ENCODE data around the gene ARVCF. TPM values are rescaled to one million over a fixed set of nuclear protein-coding genes. Genes with fewer than 3 reads are reported as not detected.
A peak's percentile ranks its signal among the peaks of the same experiment; 100 is the strongest.

The ARVCF gene
- polyA plus RNA-seq, 3 donors from 2014 or later = 5.3 to 15.9 (median 5.3) TPM

- H3K4me1 Mint-ChIP-seq = peaks cover 15 to 23% of the 10 kb centered on the region in 2 donors
- peaks cover 0 to 4% (median 3%) of the 10 kb centered on the region in 3 donors for H3K27me3 Mint-ChIP-seq (ENCODE audit: low read depth in 3 of 3)
- H3K27ac Mint-ChIP-seq = peak overlapping the region in 1 of 6 donors; percentile 37
- no peaks in the 10 kb centered on the region for H3K36me3 Mint-ChIP-seq
- peak overlapping the region in 2 of 5 donors; percentile 12 to 17 for H3K4me3 Mint-ChIP-seq
- no peak for DNase-seq
- H3K9me3 Mint-ChIP-seq = no peaks in the 10 kb centered on the region
These were observed 32.3 kb downstream of the ARVCF start for GRCh38 chr22:19984201-19984753.

GRCh38 chr22:19983741-19984140 is 32.9 kb downstream of the ARVCF start:
- no peaks in the 10 kb centered on the region for H3K9me3 Mint-ChIP-seq
- H3K36me3 Mint-ChIP-seq = no peaks in the 10 kb centered on the region
- no peak overlapping the region for H3K27ac Mint-ChIP-seq
- no peak for DNase-seq
- H3K27me3 Mint-ChIP-seq (ENCODE audit: low read depth in 3 of 3) = peaks cover 0 to 4% (median 3%) of the 10 kb centered on the region in 3 donors
- H3K4me3 Mint-ChIP-seq = no peak overlapping the region
- H3K4me1 Mint-ChIP-seq = peaks cover 15 to 23% of the 10 kb centered on the region in 2 donors

- Mint-ChIP-seq H3K27me3 (ENCODE audit: low read depth in 3 of 3) (peaks cover 0 to 4% (median 3%) of the 10 kb centered on the region in 3 donors), H3K9me3 (no peaks in the 10 kb centered on the region), H3K4me3 (no peak overlapping the region), H3K36me3 (no peaks in the 10 kb centered on the region), H3K4me1 (peaks cover 15 to 23% of the 10 kb centered on the region in 2 donors), H3K27ac (no peak overlapping the region)
- no peak for DNase-seq
These were observed 33.5 kb downstream of the ARVCF start for GRCh38 chr22:19982991-19983578.

GRCh38 chr22:19981961-19982920 is 34.4 kb downstream of the ARVCF start:
- Mint-ChIP-seq H3K9me3 (no peaks in the 10 kb centered on the region), H3K27me3 (ENCODE audit: low read depth in 3 of 3) (peaks cover 0 to 4% (median 3%) of the 10 kb centered on the region in 3 donors), H3K27ac (no peak overlapping the region), H3K4me3 (no peak overlapping the region), H3K4me1 (peaks cover 15 to 23% of the 10 kb centered on the region in 2 donors), H3K36me3 (no peaks in the 10 kb centered on the region)
- no peak for DNase-seq

- Mint-ChIP-seq H3K4me3 (no peak overlapping the region), H3K9me3 (no peaks in the 10 kb centered on the region), H3K4me1 (peaks cover 13 to 23% of the 10 kb centered on the region in 2 donors), H3K27me3 (ENCODE audit: low read depth in 3 of 3) (peaks cover 0 to 4% (median 2%) of the 10 kb centered on the region in 3 donors), H3K36me3 (no peaks in the 10 kb centered on the region), H3K27ac (no peak overlapping the region)
- DNase-seq = no peak
These were observed 35.3 kb downstream of the ARVCF start for GRCh38 chr22:19981171-19981960.

- Mint-ChIP-seq H3K27ac (no peak overlapping the region), H3K27me3 (ENCODE audit: low read depth in 3 of 3) (peaks cover 0 to 4% (median 0%) of the 10 kb centered on the region in 3 donors), H3K36me3 (no peaks in the 10 kb centered on the region), H3K4me1 (peaks cover 13 to 25% of the 10 kb centered on the region in 2 donors), H3K4me3 (no peak overlapping the region), H3K9me3 (no peaks in the 10 kb centered on the region)
- DNase-seq = no peak
These were observed 35.9 kb downstream of the ARVCF start for GRCh38 chr22:19980766-19981165.

GRCh38 chr22:19979712-19980493 is 36.7 kb downstream of the ARVCF start:
- Mint-ChIP-seq H3K27ac (no peak overlapping the region), H3K9me3 (no peaks in the 10 kb centered on the region), H3K36me3 (no peaks in the 10 kb centered on the region), H3K4me1 (peaks cover 15 to 25% of the 10 kb centered on the region in 2 donors), H3K4me3 (no peak overlapping the region), H3K27me3 (ENCODE audit: low read depth in 3 of 3) (peaks cover 0 to 4% (median 0%) of the 10 kb centered on the region in 3 donors)
- no peak for DNase-seq

GRCh38 chr22:19978748-19979147 is 37.9 kb downstream of the ARVCF start:
- Mint-ChIP-seq H3K27ac (no peak overlapping the region), H3K27me3 (ENCODE audit: low read depth in 3 of 3) (peaks cover under 1 to 6% (median 2%) of the 10 kb centered on the region in 3 donors), H3K36me3 (no peaks in the 10 kb centered on the region), H3K4me3 (no peak overlapping the region), H3K9me3 (no peaks in the 10 kb centered on the region), H3K4me1 (peaks cover 26 to 34% of the 10 kb centered on the region in 2 donors)
- no peak for DNase-seq

- no peak for DNase-seq
These were observed 39.1 kb downstream of the ARVCF start for GRCh38 chr22:19977296-19978243.

GRCh38 chr22:19976671-19977070 is 40.0 kb downstream of the ARVCF start:
- peak overlapping the region in 3 of 6 donors; percentile 16 to 93 (median 58) for H3K27ac Mint-ChIP-seq
- peaks cover 2 to 10% (median 2%) of the 10 kb centered on the region in 3 donors for H3K27me3 Mint-ChIP-seq (ENCODE audit: low read depth in 3 of 3)
- peaks cover 37 to 41% of the 10 kb centered on the region in 2 donors for H3K4me1 Mint-ChIP-seq

More at GRCh38 chr22:19977296-19978243, 39.1 kb downstream of the ARVCF start:
- H3K27me3 Mint-ChIP-seq (ENCODE audit: low read depth in 3 of 3) = peaks cover 2 to 6% (median 2%) of the 10 kb centered on the region in 3 donors
- no peak overlapping the region for H3K27ac Mint-ChIP-seq
- H3K36me3 Mint-ChIP-seq = no peaks in the 10 kb centered on the region
- H3K4me1 Mint-ChIP-seq = peaks cover 28 to 35% of the 10 kb centered on the region in 2 donors
- no peak overlapping the region for H3K4me3 Mint-ChIP-seq
- H3K9me3 Mint-ChIP-seq = no peaks in the 10 kb centered on the region

GRCh38 chr22:19975707-19976035 is 41.0 kb downstream of the ARVCF start:
- H3K36me3 Mint-ChIP-seq = peaks cover 0 to 4% (median 4%) of the 10 kb centered on the region in 3 donors

More at GRCh38 chr22:19976671-19977070, 40.0 kb downstream of the ARVCF start:
- Mint-ChIP-seq H3K9me3 (no peaks in the 10 kb centered on the region), H3K4me3 (no peak overlapping the region), H3K36me3 (peaks cover 0 to 4% (median 4%) of the 10 kb centered on the region in 3 donors)
- no peak for DNase-seq

More at GRCh38 chr22:19975707-19976035, 41.0 kb downstream of the ARVCF start:
- Mint-ChIP-seq H3K4me1 (peaks cover 47 to 51% of the 10 kb centered on the region in 2 donors), H3K27me3 (ENCODE audit: low read depth in 3 of 3) (peaks cover 2 to 15% (median 2%) of the 10 kb centered on the region in 3 donors), H3K27ac (peak overlapping the region; percentile 71 to 97 (median 88)), H3K4me3 (peak overlapping the region in 3 of 5 donors; percentile 68 to 86 (median 80)), H3K9me3 (no peaks in the 10 kb centered on the region)
- no peak for DNase-seq
